GM13976 (cell line): ENCODE data around the gene TMEM40.
"Not testable (repeated sequence)": the region's sequence is repeated elsewhere in the genome, so short reads cannot be mapped to it uniquely, and the experiment has no call there.

Experiments
- DNase-seq: peaks from one replicate; pipeline ENCODE4 v3.0.0; 2012; ENCODE audit warnings: low spot score
- CTCF ChIP-seq: IDR thresholded peaks from 2 replicates; pipeline ENCODE4 v1.5.1; 2012; ENCODE audit warnings: borderline replicate concordance, mild to moderate bottlenecking; ENCODE audit not compliant: insufficient read depth; ENCODE audit errors: extremely low read depth, missing control alignments, control extremely low read depth
- in situ Hi-C: fragments of 300-500 bp; cut with MboI; formaldehyde crosslinking; loops from one replicate; pipeline ENCODE4 v1.12.0; 2022; ENCODE audit warnings: low sequenced_read_pairs, mixed read lengths, inconsistent platforms; ENCODE audit not compliant: unreplicated experiment

Gene TMEM40

GRCh38 chr3:12733566-12733965, 25.5 kb downstream of the TMEM40 start:
- in situ Hi-C loops: no loop called here
- TF ChIP-seq CTCF: no peak
- DNase-seq: no peak

- no peak for TF ChIP-seq CTCF
- in situ Hi-C loops: no loop called here
- no peak for DNase-seq
Measured at GRCh38 chr3:12730506-12731242, 28.4 kb downstream of the TMEM40 start.

GRCh38 chr3:12729051-12729651, 29.9 kb downstream of the TMEM40 start:
- no peak for DNase-seq
- in situ Hi-C loops: no loop called here
- TF ChIP-seq CTCF: no peak

GRCh38 chr3:12727937-12728336, 31.1 kb downstream of the TMEM40 start:
- in situ Hi-C loops: no loop called here
- TF ChIP-seq CTCF: no peak
- DNase-seq: no peak

GRCh38 chr3:12727481-12727880, 31.6 kb downstream of the TMEM40 start:
- DNase-seq: no peak
- in situ Hi-C loops: no loop called here
- no peak for TF ChIP-seq CTCF

GRCh38 chr3:12725436-12725835, 33.6 kb downstream of the TMEM40 start:
- DNase-seq: no peak
- in situ Hi-C loops: no loop called here
- TF ChIP-seq CTCF: no peak

GRCh38 chr3:12724794-12725193, 34.3 kb downstream of the TMEM40 start:
- no peak for DNase-seq
- no peak for TF ChIP-seq CTCF
- in situ Hi-C loops: no loop called here

- in situ Hi-C loops: not testable (repeated sequence)
Measured at GRCh38 chr3:12723362-12723761, 35.7 kb downstream of the TMEM40 start.

More at GRCh38 chr3:12723362-12723761, 35.7 kb downstream of the TMEM40 start:
- DNase-seq: not testable (repeated sequence)
